Limb (tissue), 2 donors: ENCODE data around the gene GPR157.

Experiments
- DNase-seq, 2 donors: peaks; one replicate each; pipeline ENCODE4 v3.0.0-alpha.2; 2016; ENCODE audit errors: extremely low spot score in 2 of 2

Gene GPR157

GRCh38 chr1:9088807-9089206 lies 40.1 kb downstream of the GPR157 start:
- no peak for DNase-seq

- no peak for DNase-seq
These were observed 41.3 kb downstream of the GPR157 start for GRCh38 chr1:9087411-9088125.

- no peak for DNase-seq
These were observed 42.1 kb downstream of the GPR157 start for GRCh38 chr1:9086796-9087195.

GRCh38 chr1:9086045-9086444 lies 42.9 kb downstream of the GPR157 start:
- DNase-seq, result no peak

GRCh38 chr1:9085306-9085940 lies 43.5 kb downstream of the GPR157 start:
- no peak for DNase-seq

- no peak for DNase-seq
These were observed 44.0 kb downstream of the GPR157 start for GRCh38 chr1:9084906-9085305.

GRCh38 chr1:9081473-9081872 lies 47.4 kb downstream of the GPR157 start:
- DNase-seq, result no peak

- no peak for DNase-seq
These were observed 48.1 kb downstream of the GPR157 start for GRCh38 chr1:9080705-9081291.

- no peak for DNase-seq
These were observed 48.8 kb downstream of the GPR157 start for GRCh38 chr1:9079988-9080704.

- DNase-seq, result no peak
These were observed 50.0 kb downstream of the GPR157 start for GRCh38 chr1:9078752-9079500.

- no peak for DNase-seq
These were observed 50.7 kb downstream of the GPR157 start for GRCh38 chr1:9078015-9078751.

GRCh38 chr1:9075022-9075421 lies 53.9 kb downstream of the GPR157 start:
- no peak for DNase-seq

GRCh38 chr1:9073143-9073542 lies 55.8 kb downstream of the GPR157 start:
- DNase-seq, result no peak

GRCh38 chr1:9071554-9072235 lies 57.2 kb downstream of the GPR157 start:
- DNase-seq, result no peak

- no peak for DNase-seq
These were observed 58.4 kb downstream of the GPR157 start for GRCh38 chr1:9070486-9070885.

GRCh38 chr1:9069326-9070100 lies 59.4 kb downstream of the GPR157 start, which contains the start of gene SLC2A5:
TSS of gene SLC2A5 (minus strand) at chr1:9069635. CDS start at chr1:9069536, 99 bp downstream.
- no peak for DNase-seq

GRCh38 chr1:9068981-9069325 lies 59.9 kb downstream of the GPR157 start:
- DNase-seq, result no peak

GRCh38 chr1:9066945-9067807 lies 61.7 kb downstream of the GPR157 start:
- no peak for DNase-seq
